GM21723 (cell line): ENCODE data around the gene PRR12.

Experiments used
- ATAC-seq: cut with Tn5 transposase; IDR thresholded peaks from one replicate; pipeline ENCODE4 v1.9.1; 2021; ENCODE audit warnings: mild to moderate bottlenecking, moderate library complexity; ENCODE audit not compliant: unreplicated experiment

Gene PRR12

GRCh38 chr19:49590071-49590970, 661 bp upstream of the PRR12 start:
- peak; percentile 59 for ATAC-seq

GRCh38 chr19:49591731-49592485, 926 bp downstream of the PRR12 start:
- no peak for ATAC-seq

DNA sequence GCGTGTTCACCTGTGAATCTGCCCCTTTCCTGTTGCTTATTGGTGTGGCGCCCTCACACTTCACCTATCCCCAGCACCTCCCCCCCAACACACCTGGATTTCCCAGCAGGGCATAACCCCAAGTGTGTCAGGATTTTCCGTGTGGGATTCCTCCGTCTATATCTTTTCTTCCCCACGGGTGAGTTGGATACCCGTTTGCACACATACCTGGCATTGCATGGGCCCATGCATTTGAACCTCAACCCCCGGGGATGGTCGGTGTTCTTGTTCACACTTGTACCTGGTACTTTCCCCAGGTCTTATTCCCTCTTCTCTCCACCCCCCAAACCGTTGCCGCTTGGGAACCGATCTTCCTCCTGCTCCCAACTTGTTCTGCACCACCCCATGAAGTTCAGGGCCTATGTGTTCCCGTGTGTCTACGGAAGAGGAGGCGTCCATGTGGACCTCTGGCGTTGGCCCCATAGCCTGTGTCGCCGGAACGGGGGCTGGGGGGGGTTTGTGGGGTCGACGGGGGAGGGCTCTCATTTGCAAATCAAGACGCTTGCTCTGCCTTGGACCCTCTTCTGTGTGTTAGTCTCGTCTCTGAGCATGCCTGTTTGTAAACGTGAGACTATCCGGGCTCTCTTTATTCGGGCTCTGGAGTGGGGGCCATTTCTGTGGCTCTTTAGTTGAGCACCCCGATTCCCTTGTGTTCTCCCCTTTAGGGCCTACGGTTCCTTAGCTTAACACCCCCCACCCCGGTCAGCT, 1.7 kb downstream of the PRR12 start:
- no peak for ATAC-seq

- no peak for ATAC-seq
Measured at GRCh38 chr19:49593233-49594113, 2.5 kb downstream of the PRR12 start.

DNA sequence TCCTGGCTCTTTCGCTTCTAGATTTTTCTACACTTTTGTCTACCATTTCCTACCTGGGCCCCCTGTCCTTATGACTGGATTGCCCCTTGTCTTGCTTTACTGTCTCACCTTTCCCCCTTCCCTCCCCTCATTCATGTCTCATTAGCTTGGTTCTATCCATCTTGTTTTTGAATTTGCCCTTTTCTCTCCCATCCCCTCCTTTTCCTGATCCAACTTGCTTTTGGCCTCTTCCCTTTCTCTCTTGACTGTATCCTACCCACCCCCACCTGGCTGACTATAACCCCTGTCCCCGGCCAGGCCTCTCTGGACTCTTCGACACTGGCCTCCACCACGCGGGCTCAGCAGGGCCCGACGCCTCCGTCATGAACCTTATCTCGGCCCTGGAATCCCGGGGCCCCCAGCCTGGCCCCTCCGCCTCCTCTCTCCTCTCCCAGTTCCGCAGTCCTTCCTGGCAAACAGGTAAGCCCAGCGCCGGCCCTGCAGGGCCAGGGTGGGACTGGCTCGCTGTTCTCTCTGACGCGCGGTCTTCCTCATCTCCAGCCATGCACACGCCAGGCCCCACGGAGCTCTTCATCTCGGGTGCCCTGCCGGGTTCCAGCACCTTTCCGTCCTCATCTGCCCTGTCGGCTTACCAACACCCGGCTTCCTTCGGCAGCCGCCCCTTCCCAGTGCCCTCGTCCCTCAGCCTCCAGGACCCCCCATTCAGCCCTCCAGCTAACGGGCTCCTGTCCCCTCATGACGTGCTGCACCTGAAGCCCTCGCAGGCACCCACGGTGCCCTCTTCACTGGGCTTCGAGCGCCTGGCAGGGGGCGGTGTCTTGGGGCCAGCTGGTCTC, 3.4 kb downstream of the PRR12 start:
- no peak for ATAC-seq

DNA sequence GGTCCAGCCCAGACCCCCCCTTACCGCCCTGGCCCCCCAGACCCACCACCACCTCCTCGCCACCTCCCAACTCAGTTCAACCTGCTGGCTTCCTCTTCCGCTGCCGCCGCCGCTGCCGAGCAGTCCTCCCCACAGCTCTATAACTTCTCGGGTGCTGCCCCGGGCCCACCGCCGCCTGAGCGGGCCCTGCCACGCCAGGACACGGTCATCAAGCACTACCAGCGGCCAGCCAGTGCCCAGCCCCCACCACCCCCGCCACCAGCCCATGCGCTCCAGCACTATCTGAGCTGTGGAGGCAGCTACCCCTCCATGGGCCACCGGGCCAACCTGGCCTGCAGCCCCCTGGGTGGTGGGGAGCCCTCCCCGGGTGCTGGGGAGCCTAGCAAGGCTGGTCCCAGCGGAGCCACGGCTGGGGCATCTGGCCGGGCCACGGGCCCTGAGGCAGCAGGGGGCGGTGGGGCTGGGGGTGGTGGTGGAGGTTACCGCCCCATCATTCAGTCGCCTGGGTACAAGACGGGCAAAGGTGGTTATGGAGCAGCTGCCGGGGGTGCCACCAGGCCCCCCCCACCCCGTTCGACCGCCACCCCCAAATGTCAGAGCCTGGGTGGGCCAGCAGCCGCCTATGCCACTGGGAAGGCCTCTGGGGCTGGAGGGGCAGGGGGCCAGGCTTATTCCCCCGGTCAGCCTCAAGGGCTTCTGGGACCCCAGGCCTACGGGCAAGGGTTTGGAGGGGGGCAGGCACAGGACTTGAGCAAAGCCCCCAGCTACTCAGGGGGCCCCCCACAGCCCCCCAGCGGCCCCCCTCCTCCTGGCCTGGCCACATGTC, 4.2 kb downstream of the PRR12 start:
- ATAC-seq = no peak

- ATAC-seq = no peak
Measured at GRCh38 chr19:49595819-49596404, 4.9 kb downstream of the PRR12 start.

GRCh38 chr19:49596407-49596806, 5.4 kb downstream of the PRR12 start:
- no peak for ATAC-seq

DNA sequence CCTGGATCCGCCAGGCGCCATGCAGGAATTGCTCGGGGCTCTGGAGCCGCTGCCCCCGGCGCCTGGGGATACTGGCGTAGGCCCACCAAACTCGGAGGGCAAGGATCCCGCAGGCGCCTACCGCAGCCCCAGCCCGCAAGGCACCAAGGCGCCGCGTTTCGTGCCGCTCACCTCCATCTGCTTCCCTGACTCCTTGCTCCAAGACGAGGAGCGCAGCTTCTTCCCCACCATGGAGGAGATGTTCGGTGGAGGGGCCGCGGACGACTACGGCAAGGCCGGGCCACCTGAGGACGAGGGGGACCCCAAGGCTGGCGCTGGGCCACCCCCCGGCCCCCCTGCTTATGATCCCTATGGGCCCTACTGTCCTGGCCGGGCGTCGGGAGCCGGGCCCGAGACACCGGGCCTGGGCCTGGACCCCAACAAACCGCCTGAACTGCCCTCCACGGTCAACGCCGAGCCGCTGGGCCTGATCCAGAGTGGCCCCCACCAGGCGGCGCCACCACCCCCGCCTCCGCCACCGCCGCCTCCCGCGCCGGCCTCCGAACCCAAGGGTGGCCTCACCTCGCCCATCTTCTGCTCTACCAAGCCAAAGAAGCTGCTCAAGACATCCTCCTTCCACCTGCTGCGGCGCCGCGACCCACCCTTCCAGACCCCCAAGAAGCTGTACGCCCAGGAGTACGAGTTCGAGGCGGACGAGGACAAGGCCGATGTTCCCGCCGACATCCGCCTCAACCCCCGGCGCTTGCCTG, 6.1 kb downstream of the PRR12 start:
- ATAC-seq = no peak

GRCh38 chr19:49597703-49597974, 6.7 kb downstream of the PRR12 start:
- ATAC-seq = no peak

- no peak for ATAC-seq
Measured at GRCh38 chr19:49599378-49600295, 8.7 kb downstream of the PRR12 start.

GRCh38 chr19:49601482-49602038, 10.6 kb downstream of the PRR12 start:
- ATAC-seq = no peak

- ATAC-seq = no peak
Measured at GRCh38 chr19:49602806-49603205, 11.8 kb downstream of the PRR12 start.

GRCh38 chr19:49605605-49606004, 14.6 kb downstream of the PRR12 start:
- no peak for ATAC-seq

- ATAC-seq = no peak
Measured at GRCh38 chr19:49609499-49610092, 18.6 kb downstream of the PRR12 start.

GRCh38 chr19:49613374-49613773, 22.4 kb downstream of the PRR12 start:
- no peak for ATAC-seq
